ENCODE measurements around the gene DNAI1.

DNAI1 gene

GRCh38 chr9:34493972-34494535 lies 35.4 kb downstream of the DNAI1 start:
- DNase-seq: no peak

DNA sequence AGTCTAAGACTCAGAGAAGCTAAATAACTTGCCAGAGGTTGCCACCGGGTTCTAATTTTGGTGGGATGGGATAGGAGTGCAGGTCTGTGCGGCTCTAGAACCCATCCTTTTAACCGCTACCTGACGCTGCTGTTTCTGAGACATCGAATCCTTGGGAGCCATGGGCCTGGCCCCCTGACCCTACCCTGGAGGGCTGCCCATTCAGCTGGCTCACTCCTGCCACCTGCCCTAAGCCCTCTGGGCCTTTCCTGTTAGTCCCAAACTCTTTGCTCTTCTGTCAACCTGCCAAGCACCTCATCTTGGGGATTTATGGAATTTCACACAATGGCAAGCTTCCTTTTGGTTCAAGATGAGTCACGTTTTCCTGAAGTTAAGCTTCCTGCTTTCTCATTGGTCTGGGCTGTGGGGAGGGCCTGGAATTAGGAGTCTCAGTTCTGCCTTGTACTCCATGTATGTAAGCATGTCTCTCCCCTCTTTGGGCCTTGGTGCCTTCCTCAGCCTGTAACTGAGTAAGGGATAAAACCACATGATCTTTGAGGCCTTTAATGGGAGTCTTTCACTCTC lies 37.6 kb downstream of the DNAI1 start:
- DNase-seq: no peak

DNA sequence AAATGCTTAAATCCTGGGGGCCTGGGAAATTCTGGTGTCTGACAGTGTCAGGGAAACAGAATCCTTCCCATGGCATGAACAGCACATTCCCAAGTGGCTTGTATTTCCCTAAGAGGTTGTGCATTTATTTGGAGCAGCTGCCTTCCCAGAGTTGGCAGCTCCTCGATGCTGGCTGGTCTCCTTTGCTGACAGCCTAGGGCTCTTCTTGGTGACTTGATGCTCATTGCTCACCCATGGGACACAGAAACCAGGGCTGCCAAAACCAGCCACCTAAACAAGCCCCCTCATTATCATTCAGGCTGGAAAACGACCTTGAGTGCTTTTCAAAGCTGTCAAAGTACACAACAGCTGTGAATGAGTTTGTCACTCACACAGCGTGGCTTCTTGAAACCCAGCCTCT lies 39.9 kb downstream of the DNAI1 start:
- peak; percentile 77 for DNase-seq

DNA sequence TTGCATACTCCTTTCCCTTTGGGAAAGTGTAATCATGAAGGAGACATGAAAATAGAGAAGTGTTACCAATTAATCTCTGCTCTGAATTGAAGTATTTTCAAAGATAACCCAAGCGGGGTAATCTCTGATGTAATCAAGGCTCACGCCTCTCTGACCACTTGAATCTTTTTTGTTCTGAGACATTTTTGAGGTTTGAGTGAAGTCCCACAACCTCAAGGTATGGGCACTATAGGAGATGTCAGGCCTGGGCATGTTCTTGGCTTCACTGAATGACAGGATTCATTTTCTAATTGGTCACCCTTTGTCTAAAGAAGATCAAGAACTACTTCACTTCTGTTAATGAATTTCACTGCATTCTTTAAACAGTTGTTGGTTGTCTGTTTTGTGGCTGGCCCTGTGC lies 40.5 kb downstream of the DNAI1 start:
- no peak for DNase-seq

GRCh38 chr9:34500623-34501267 lies 42.1 kb downstream of the DNAI1 start:
- DNase-seq: peak; percentile 70

DNA sequence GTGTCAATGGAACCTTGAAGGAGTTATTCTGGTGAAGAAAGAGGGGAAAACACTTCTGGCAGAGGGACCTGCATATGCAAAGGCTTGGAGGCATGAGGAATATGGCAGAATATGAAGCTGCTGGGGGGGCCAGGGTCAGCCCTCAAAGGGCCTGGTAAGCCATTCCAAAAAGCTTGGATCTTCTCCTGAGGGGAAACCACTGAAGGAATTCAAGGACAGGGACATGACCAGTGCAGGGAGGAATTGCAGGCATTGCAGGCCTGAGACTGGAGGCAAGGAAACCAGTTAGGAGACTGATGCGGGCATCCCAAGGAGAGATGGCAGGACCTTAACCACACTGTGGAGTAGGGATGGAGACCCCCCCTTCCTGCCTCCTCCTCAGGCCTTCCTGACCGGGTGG lies 42.8 kb downstream of the DNAI1 start:
- DNase-seq: no peak

DNA sequence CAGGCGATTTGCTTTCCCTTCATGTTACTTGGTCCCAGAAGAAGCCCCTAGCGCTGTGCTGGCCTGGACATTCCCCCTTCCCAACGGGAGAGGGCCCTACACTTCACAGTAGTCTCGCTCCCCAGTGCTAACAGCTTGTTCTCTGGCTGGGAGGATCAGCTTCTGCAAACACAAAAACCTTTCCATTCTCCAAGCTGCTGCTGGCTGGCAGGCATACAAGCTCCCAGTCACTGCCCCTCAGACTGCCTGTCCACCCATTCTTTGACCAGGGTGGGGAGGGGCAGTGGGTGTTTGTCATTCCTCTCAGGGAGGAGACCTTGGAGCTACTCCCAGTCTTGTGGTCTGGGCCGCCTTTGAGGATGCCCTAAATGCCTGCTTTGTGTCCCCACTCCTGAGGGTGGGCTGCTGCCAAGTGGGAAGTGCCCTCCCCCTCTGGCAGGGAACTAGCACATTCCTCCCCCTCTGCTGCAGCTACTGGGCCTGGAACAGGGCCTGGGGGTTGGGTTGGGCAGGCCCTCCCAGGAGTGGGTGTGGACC lies 43.4 kb downstream of the DNAI1 start:
- peak; percentile 97 for DNase-seq

- DNase-seq: peak; percentile 81
Measured at GRCh38 chr9:34502471-34502870, 43.9 kb downstream of the DNAI1 start.

DNA sequence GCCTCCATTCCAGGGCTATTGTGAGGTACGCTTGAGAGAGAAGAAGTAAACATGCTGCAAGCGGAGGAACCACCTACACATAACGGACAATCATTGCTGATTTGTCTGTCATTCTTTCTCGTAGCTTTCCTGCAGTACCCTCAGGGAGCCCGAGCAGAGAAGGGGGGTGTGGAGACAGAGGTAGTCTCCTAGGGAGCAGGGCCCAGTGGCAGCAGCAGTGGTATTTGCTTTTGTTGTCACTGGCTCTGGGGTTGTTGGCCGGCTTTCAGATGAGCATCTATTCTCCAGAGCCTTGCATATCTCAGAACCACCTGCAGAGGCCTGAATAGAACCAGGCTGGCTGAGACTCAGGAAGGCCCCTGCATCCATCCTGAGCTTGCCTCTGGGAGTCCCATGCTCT lies 44.3 kb downstream of the DNAI1 start:
- peak; percentile 86 for DNase-seq

- no peak for DNase-seq
Measured at GRCh38 chr9:34503406-34503805, 44.8 kb downstream of the DNAI1 start.

- DNase-seq: no peak
Measured at GRCh38 chr9:34505370-34506120, 46.9 kb downstream of the DNAI1 start.

- no peak for DNase-seq
Measured at GRCh38 chr9:34506623-34507022, 48.0 kb downstream of the DNAI1 start.

DNA sequence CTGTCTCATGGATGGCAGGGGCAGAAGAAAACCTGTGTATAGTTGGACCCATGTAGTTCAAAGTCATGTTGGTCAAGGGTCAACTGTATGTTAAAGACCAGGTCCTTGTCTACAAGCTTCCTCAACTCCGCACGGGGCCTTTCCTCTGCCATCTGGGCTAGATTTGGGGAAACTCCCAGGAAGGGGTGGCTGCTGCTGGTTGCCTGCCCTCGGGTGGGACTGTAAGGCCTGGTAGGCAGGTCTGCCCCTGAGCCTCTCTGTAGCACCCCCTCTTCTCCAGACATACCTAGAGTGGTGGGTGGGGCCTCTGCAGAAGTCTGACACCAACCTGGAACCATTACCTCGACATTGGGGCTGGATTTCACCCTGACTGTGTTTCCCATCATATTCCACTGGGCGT lies 49.0 kb downstream of the DNAI1 start:
- DNase-seq: no peak

- DNase-seq: no peak
Measured at GRCh38 chr9:34507966-34508365, 49.4 kb downstream of the DNAI1 start.

DNA sequence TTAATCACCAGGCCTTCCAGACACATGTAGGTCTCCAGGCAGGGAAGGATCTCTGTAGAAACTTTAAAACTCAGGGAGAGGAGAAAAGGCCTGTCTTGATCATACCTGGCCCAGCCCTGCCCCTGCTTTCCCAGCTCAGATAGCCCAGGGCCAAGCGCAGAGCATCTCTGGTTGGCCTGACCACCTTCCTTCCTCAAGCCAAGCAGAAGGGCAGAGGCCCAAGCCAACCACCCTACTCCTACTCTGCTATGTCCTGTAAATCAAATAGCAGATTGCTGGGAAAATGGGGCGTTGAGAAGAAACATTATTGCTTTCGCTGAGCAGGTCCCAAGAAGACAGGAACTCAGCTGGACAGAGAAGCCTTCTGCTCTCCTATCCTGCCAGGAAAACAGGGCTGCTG lies 49.9 kb downstream of the DNAI1 start:
- DNase-seq: no peak

GRCh38 chr9:34508951-34509350 lies 50.3 kb downstream of the DNAI1 start:
- no peak for DNase-seq

DNA sequence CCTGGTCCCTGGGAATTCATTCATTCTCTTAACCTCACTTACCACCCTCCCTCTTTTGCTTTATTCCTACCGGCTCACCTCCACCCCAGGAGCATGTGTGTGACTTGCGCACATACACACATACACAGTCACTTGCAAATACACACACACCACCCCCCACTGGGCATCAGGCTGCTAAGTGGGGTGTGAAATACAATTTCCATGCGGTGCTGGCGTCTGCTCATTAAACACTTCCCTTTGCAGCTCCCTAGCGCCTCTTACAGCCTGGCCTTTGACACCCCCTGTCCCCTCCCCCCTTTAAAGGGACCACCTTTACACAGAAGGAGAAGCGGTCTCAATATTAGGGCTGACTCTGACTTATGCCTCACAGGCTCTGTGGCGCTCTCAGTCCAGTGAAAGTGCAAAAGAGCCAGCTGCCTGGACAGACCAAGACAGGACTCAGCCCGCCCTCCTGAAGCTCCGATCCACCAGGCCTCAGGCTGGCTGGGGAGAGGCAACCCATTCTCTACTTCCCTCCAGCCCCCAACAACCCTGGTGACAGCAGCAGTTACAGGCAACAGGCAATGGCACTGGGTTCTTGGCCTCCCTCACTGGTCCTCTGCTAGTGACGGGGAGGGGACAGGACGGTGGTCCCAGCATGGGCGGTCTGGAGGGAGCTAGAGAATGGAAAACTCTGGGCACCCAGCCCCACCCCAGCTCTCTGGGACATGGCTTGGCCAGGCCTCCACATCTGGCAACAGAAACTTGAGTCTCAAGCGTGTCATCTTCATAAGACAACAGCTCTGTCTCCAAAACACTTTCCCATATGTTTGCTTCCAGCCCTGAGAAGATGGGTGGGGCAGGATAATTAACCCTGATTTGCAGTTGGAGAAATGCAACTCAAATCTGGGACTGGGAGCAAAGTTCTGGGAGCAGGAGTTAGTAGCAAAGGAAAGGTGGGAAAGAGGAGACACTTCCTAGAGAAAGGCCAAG lies 52.2 kb downstream of the DNAI1 start:
- peak; percentile 26 for DNase-seq

GRCh38 chr9:34512131-34513078 lies 53.8 kb downstream of the DNAI1 start:
- no peak for DNase-seq

DNA sequence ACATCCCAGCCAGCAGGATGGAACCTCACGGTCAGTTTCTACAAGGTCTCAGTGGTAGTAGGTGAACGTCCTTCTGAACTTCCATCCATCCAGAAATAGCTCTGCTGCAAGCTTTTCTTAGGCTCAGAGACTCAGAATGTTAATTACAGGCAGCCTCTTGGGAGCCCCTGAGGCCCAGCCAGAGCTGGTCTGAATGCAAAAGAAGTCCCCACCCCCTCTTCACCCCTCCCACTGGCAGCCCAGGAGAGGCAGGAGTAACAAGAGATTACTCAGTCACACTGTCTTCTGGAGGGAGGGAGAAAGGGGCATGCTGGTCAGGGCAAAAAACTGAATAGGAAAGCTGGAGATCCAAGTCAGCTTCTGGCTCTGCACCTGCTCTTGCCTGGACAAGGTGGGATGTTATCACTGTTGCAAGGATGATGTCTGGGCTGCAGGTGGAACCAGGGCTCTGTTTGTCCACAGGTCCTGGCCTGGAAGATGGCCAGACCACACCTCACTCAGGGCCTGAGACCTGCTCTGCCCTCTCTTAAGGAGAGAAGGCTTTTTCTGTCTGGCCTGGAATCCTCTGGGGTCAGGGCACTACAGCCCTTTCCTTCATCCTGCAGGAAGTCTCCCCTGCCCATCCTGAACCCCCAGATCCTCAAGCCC lies 55.1 kb downstream of the DNAI1 start:
- DNase-seq: no peak

- DNase-seq: no peak
Measured at GRCh38 chr9:34514401-34514800, 55.8 kb downstream of the DNAI1 start.

DNA sequence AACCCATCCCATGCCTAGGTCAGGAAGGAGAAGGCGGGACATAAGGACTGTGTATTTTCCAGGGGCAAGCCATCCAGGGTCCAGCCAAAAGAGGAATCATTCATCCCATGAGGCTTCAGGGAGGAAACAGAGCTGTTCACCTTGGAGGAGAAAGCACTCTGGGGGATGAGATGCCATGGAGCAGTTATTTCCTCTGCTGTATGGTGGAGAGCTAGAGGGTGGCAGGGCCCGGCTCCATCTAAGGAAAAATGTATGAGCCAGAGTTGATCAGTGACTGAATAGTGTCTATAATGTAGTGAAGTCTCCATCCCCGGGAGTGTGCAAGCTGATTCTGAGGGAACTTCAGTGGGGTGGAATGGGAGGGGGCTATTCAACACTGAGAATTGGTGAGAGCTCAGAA lies 56.2 kb downstream of the DNAI1 start:
- DNase-seq: no peak

Data from NCI-H1092 treated with DMSO at 0.1 percent for 48 hours (cell line).